ENCODE data around the gene CNTD1. TPM values are rescaled to one million over a fixed set of nuclear protein-coding genes. Genes with fewer than 3 reads are reported as not detected.
A peak's percentile ranks its signal among the peaks of the same experiment; 100 is the strongest.

Gene CNTD1
- total and polyA plus RNA-seq, 2 experiments from 2014 or later = 0.27 to 2.5 TPM

- Histone ChIP-seq H3K27ac (no peak overlapping the region), H3K9me3 (ENCODE audit: low read depth) (no peaks in the 10 kb centered on the region), H3K4me1 (ENCODE audit: low read depth) (no peaks in the 10 kb centered on the region), H3K36me3 (no peaks in the 10 kb centered on the region), H3K27me3 (no peaks in the 10 kb centered on the region), H3K4me3 (no peak overlapping the region)
- no peak for TF ChIP-seq CTCF (IDR thresholded peaks at IDR 0.05; ENCODE audit: low read depth, low read length)
- DNase-seq (ENCODE audit: low read depth in 1 of 2, low spot score in 1 of 2) = no peak
These were observed 3.2 kb upstream of the CNTD1 start for GRCh38 chr17:42795465-42795864.

- H3K36me3 ChIP-seq = no peaks in the 10 kb centered on the region
- no peak overlapping the region for H3K27ac ChIP-seq
- TF ChIP-seq CTCF (IDR thresholded peaks at IDR 0.05; ENCODE audit: low read depth, low read length) = no peak
- H3K27me3 ChIP-seq = no peaks in the 10 kb centered on the region
- no peaks in the 10 kb centered on the region for H3K9me3 ChIP-seq (ENCODE audit: low read depth)
- H3K4me1 ChIP-seq (ENCODE audit: low read depth) = no peaks in the 10 kb centered on the region
- H3K4me3 ChIP-seq = no peak overlapping the region
- no peak for DNase-seq (ENCODE audit: low read depth in 1 of 2, low spot score in 1 of 2)
These were observed 2.4 kb upstream of the CNTD1 start for GRCh38 chr17:42796066-42796758.

GRCh38 chr17:42797067-42798007 lies 1.3 kb upstream of the CNTD1 start:
- peaks cover 4% of the 10 kb centered on the region for H3K27me3 ChIP-seq
- peak overlapping the region; percentile 72 for H3K4me3 ChIP-seq
- no peak for DNase-seq (ENCODE audit: low read depth in 1 of 2, low spot score in 1 of 2)
- H3K36me3 ChIP-seq = no peaks in the 10 kb centered on the region
- TF ChIP-seq CTCF (IDR thresholded peaks at IDR 0.05; ENCODE audit: low read depth, low read length) = no peak
- no peak overlapping the region for H3K27ac ChIP-seq
- H3K4me1 ChIP-seq (ENCODE audit: low read depth) = no peaks in the 10 kb centered on the region
- no peaks in the 10 kb centered on the region for H3K9me3 ChIP-seq (ENCODE audit: low read depth)

- H3K27ac ChIP-seq = peak overlapping the region; percentile 82
- peak overlapping the region; percentile 72 for H3K4me3 ChIP-seq
- no peaks in the 10 kb centered on the region for H3K4me1 ChIP-seq (ENCODE audit: low read depth)
- H3K36me3 ChIP-seq = no peaks in the 10 kb centered on the region
- H3K9me3 ChIP-seq (ENCODE audit: low read depth) = no peaks in the 10 kb centered on the region
- peaks cover 4% of the 10 kb centered on the region for H3K27me3 ChIP-seq
- TF ChIP-seq CTCF (IDR thresholded peaks at IDR 0.05; ENCODE audit: low read depth, low read length) = no peak
- no peak for DNase-seq (ENCODE audit: low read depth in 1 of 2, low spot score in 1 of 2)
These were observed 664 bp upstream of the CNTD1 start for GRCh38 chr17:42798011-42798382.

GRCh38 chr17:42803074-42803883 lies 4.6 kb downstream of the CNTD1 start:
- peaks cover 4% of the 10 kb centered on the region for H3K27me3 ChIP-seq
- H3K4me3 ChIP-seq = no peak overlapping the region
- TF ChIP-seq CTCF (IDR thresholded peaks at IDR 0.05; ENCODE audit: low read depth, low read length) = no peak
- no peaks in the 10 kb centered on the region for H3K4me1 ChIP-seq (ENCODE audit: low read depth)
- no peaks in the 10 kb centered on the region for H3K36me3 ChIP-seq
- H3K27ac ChIP-seq = no peak overlapping the region
- DNase-seq (ENCODE audit: low read depth in 1 of 2, low spot score in 1 of 2) = peak in 1 of 2 donors; percentile 47
- H3K9me3 ChIP-seq (ENCODE audit: low read depth) = no peaks in the 10 kb centered on the region

All from cardiac muscle cell (in vitro differentiated cells and primary cell).